HG02588 (cell line): ENCODE results near the gene LGALS3BP.
"Not testable (repeated sequence)": the region's sequence is repeated elsewhere in the genome, so short reads cannot be mapped to it uniquely, and the experiment has no call there.

Experiments used
- ATAC-seq: cut with Tn5 transposase; IDR thresholded peaks from one replicate; pipeline ENCODE4 v1.9.1; 2021; ENCODE audit warnings: mild to moderate bottlenecking, moderate library complexity; ENCODE audit not compliant: unreplicated experiment

Gene LGALS3BP, protein sequence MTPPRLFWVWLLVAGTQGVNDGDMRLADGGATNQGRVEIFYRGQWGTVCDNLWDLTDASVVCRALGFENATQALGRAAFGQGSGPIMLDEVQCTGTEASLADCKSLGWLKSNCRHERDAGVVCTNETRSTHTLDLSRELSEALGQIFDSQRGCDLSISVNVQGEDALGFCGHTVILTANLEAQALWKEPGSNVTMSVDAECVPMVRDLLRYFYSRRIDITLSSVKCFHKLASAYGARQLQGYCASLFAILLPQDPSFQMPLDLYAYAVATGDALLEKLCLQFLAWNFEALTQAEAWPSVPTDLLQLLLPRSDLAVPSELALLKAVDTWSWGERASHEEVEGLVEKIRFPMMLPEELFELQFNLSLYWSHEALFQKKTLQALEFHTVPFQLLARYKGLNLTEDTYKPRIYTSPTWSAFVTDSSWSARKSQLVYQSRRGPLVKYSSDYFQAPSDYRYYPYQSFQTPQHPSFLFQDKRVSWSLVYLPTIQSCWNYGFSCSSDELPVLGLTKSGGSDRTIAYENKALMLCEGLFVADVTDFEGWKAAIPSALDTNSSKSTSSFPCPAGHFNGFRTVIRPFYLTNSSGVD

DNA sequence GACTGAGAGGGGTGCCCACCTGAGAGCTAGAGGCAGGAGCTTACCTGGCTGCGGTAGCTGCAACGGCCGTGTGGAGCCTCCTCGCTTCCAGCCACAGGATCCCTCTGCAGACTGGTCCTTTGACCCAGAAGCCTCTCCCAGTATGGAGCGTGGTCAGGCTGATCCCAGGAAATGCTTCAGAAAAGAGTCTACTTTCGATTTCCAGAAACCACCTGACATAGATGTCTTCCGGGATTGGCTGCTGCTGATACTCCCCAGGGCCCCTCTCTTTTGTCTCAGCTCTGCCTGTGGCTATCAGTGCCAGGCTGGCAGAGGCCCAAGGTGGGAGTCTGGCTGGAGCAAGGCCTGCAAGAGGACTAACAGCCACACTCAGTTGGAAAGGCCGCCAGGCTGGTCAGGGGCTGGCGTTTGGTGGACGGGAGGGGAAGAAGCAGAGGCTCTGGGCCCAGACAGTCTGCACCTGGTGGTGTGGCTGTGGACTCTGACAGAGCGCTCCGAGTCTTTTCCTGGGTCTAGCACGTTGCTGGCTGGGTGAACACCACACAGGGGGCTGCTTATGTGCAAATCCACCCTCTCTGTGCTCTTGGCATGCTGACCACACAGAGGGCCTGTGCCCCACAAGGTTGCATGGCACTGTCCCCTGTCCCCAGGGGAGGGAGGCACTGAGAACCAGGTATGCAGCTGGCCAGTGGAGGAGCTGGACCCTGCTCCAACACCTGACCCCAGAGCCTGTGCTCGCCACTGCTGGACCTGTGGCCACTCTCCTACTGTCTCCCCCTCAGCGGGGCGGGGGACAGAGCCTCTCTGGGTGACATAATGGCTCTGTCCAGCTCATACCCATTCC, at the start of gene LGALS3BP:
Gene LGALS3BP, minus strand, starts transcription at position 144 of the 844 bp plus-strand sequence. CDS start 2,732 bp downstream, outside the sequence.
- ATAC-seq, result no peak

DNA sequence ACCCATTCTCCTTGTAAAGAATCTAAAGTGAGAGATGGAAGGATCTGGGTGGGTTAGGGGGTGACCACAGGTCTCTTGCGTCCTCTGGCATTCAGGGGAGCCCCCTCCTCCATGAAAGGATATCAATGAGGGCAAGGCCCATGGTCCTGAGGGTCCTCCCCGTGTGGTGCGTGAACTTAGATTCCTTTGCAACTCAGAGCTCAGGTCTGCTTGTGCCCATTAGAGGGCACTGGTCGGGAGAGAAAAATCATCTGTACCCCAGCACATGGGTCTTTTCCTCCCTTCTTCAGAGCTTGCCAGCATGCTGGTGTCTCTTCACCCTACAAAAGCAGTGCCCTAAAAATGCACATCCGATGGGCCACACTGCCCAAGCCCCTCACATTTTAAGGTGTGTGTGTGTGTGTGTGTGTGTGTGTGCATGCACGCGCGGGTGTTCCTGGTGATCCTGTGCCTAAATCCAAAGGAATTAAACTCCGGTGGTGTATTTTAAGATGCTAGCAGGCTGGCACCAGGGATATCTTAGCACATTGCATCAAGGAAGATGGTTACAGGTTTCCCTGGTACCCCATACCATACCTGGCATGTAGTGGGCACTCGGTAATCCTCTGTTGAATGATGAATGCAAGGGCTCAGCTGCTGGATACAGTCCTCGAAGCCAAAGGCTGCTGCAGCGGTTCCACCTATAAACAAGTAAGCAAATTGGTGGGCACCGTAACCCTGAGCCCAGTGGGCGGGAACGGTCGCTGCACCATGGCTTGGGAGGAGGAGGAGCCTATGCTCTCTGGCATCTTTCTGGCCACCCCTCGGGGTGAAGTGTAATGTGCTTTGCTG, 49.0 kb upstream of the LGALS3BP start:
- ATAC-seq, result no peak

DNA sequence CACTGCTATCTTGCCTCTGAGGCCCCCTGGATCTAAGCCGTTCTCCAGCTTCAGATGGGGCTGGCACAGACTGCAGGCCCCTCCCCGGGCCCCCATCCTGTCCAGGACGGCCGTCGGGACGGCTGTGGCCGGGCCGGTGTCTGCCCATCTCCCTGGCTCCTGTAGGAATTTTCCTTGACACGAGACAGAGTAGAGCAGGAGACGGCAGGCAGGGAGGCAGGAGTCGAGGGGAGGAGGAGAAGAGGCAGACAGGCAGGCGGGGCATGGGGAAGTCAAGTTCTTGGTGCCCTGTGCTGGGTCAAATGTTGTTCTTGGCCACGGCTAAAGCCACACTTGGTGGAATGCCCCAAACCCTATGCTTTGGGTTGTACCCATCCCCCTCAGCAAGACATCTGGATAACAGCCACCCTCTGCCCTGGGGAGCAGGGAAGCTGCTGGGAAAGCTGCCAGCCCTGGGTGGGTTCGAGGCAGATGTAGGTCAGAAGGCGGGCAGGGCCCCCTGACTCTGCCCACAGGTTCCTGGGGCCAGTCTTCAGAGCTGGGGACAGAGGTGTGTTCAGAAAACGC, 48.3 kb upstream of the LGALS3BP start:
- no peak for ATAC-seq

DNA sequence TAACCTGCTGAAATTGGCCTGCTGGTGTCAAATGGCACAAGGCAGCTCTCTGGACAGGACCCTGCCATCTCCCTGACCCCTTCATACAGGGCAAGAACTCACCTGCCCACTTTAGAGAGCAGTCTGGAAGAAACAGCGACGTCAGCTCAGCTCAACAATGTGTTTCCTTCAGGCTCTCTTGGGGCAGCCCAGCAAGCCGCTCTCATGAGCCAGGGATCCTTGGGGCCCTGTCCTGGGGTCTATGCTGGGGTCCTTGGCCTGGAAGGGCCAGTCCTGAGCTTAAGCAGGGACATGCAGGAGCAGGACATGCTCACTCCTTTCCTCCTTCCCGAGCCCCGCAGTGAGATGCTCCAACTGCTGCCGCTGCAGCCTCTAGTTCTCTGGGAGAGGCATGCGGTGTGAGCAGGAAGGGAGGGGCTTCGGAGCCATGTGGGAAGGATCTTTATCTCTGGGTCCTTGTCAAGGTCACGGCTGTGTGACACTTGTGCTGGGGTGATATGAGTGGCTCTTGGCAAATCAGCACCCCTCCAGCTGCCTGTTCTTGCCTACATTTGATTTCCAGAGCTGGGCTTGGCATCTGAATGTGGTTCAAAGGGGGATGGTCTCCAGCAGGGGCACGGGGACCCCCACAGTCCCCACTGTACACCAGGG, 47.7 kb upstream of the LGALS3BP start:
- no peak for ATAC-seq

DNA sequence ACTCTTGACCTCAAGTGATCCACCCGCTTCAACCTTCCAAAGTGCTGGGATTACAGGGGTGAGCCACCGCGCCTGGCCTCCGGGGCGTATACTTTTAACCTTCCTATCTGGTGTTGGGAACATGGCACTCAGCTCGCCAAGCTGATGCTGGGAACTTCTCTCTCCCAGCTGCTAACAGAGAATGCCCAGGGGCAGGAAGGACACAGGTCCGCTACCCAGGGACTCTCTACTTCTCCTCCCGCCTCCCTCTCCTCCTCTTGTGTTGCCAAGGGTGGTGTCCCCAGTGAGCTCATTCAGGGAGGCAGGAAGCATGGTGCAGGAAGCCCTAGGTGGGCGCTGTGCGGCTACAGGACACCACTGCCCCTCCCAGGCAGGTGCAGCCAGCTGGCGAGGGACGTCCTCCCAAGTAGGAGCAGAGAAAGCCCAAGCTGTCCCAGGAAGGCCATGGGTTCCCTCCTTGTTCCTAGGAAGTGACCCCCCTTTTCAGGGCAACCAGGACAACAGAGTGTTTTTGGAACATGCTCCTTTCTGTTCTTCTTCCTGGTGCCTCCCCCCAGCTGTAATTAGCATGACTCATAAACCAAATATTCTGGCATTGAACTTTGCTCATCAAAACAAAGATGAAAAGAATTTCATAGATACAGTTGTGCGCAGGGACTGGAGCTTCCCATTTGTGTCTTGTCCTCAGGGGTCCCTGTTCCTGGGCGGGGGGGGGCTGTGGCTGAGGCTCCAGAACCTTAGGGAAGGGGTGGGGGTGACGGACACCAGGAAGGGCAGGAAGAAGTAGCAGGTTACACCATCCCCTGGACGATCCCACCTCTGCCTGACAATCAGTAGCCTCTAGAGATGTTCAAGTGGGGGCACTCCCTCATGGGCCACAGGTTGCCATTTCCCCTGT, 46.9 kb upstream of the LGALS3BP start:
- ATAC-seq, result no peak

DNA sequence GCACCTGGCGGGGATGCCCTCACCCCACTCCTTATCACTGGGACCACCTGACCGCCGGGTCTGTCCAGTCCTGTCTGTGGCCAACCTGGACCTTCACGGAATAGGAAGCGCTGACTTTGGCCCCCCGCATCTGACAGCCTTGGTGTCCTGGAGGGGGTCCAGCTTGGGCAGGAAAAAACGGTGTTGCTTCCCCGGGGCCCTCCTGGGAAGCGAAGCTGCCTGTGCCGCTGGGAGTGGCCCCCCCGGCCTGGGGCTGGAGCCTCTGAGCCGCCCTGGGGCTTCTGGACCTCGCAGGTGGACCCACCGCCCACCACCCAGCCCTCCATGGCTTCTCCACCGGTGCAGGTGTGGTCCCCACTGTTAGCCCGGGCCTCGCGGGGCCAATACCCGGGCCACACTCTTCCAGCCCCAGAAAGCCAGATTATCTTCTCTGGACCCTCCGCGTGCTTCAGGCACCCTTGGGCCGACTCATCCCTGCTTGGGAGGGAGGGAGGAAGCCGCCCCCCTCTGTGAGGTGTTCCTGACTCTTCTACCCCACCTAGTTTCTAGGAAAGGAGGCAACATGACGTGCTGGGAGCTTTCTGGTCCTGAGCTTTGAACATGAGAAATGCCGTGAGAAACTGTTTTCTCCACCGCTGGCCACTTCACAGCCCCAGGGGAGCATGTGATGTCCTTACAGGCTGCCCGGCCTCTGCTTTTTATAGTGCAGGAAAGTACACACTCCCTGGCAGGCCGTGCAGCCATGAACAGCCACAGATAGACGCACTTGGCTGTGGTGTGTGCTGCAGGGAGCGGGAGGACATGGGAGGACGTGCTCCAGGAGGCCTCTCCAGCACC, 45.4 kb upstream of the LGALS3BP start:
- no peak for ATAC-seq

DNA sequence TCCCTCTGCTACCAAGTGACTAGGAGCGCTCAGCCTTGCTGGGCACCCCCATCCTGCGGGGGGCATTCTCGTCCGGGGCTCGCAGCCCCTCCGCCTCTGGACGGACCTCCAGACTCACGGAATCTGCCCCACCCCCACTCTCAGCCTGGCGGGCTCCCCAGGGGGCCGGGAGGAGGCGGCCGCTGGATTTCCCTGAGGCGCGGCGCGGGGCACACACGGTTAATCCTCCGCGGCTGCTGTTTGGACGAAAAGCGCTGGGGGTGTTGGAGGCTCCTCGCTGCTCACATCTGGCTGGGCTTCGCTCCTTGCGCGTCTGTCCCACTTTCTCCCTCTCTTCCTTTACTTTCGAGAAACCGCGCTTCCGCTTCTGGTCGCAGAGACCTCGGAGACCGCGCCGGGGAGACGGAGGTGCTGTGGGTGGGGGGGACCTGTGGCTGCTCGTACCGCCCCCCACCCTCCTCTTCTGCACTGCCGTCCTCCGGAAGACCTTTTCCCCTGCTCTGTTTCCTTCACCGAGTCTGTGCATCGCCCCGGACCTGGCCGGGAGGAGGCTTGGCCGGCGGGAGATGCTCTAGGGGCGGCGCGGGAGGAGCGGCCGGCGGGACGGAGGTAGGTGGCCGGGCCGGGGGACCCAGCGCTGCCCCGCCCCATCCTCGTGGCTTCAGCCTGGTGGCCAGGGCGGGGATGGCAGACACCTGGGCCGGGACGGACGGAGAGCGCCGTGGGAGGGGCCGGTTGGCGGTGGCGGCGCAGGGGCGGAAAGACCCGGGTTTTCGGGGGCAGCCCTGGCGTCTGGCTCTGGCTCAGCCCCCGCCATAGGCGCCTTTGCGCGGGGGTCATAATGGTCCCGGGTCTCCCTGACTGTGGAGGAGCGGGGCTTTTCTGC, 44.4 kb upstream of the LGALS3BP start, which contains the start of gene C1QTNF1:
Gene C1QTNF1, plus strand, starts transcription at position 284 of the 886 bp plus-strand sequence. CDS start 19,800 bp downstream, outside the sequence.
- ATAC-seq, result no peak

DNA sequence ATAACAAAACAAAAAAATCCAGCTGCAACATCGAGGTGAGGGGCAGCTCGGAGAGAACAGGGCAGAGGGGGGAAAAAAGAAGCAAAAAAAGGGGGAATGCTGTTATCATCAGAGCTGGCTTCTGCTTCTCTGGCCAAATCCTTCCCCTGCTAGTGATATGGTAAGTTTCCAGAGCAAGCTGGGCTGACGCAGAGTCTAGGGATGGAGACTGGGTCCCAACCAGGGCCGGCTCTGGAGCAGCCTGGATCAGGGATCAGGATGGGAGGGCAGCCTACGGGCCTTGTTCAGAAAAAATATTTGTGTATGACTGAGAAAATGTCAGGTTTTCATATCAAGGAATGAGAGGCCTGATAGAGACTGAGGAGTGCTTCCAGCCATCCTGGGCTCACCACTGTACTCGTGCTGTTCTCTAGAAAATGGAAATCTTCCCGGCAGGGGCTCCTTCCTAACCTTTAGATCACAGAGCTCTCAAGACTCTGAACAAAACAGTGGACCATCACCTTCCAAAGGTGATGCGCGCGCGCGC, 43.5 kb upstream of the LGALS3BP start:
- ATAC-seq, result no peak

DNA sequence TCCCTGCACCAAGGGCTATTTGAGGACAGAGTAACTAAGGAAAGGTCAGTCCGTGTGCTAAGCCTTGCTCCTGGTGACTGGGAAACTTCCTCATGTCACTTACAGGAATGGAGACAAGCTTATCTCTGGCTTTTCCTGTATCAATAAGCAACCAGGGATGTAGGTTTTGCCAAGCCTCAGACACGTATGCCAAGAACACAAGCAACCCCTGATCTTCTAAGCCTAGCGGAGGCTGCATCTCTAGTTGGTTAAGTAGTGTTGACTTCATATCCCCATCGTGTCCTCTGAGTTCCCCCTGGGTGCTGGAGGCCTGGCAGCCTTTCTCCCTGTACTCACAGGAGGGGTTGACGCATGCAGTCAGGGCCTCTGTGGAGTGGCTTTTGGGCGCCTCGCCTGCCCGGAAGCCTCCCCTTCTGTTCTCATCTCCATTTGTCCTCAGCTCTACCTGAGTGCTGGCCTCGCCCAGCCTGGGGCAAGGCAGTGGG, 42.8 kb upstream of the LGALS3BP start:
- ATAC-seq, result no peak

DNA sequence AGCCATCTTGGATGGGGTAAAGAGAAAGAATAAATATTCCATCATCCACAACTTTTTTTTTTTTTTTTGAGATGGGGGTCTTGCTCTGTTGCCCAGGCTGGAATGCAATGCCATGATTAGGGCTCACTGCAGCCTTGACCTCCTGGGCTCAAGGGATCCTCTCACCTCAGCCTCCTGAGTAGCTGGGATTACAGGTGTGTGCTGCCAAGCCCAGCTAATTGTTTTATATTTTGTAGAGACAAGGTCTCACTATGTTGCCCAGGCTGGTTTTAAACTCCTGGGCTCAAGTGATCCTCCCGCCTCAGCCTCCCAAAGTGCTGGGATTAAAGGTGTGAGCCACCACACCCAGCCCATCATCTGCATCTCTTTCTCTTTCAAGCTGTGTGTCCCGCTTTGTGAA, 42.2 kb upstream of the LGALS3BP start:
- not testable (repeated sequence) for ATAC-seq

DNA sequence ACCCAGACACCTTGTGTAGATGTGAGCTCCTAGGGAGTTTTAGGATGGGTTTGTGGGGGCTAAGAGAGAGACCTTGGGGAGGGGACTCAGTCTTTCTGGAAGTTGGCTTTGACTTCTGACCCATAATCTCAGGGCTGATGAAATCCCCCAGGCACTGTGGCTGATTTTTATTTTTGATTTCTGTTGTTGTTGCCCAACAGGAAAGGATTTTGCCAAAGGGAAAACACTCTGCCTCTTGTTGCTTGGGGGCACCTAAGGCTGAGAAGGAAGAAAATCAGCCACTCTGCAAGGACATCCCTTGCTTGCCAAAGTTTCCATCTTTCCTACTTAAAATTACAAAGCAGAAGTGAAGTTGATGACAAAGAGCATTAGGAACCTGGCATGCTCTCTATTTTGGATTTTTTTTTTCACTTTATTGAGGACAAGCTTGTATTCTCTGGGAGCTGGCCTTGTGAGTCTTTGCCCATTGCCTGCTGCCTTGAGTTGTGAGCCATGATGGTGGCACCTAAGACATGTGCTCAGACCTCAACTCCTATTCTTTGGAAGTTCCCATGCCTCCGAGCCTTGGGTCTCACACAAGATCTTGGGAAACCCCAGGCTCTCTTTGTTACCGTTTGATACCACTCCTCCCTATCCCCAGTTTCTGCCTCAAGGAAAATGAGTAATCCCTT, 41.0 kb upstream of the LGALS3BP start:
- no peak for ATAC-seq

DNA sequence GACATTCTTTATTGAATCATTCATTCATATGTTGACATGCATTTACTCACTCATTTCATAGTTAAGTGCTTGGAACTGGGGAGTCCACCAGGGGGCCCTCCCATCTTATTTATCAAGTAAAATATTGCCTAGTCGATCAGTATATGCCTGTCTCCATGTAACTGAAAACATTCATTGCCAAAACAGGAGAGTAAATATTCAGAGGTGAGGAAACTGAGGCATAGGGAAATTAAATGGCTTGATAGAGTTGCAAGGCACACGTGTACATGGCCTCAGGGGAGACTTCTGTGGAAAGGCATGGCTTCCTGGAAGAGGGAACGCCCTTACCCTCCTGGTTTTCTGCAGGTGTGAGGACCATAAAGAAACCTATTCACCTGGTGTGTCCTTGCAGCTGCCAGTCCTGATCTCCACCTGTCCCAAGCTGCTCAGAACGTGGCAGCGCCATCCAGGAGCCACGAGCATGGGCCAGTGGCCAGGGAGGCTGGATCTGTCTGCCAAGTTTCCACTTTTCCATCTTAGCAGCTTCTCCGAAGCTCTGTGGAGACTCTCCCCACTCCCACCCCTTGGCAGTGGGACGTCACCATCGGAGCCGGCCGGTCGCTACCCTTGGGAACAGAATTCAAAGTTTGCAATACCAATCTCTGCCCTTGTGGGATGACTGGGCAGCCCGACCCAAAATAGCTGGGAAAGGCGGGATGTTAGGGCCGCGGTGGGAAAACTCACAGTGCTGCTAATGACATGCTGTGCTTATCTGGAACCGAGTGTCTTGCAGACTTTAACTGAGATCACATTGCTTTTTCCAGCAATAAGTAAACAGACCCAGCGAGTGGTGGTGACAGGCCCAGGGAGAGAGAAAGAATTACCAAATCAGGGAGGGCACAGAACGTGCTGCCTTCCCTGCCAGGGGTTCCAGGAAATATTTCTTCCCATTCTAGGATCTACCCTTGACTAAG, 40.2 kb upstream of the LGALS3BP start:
- no peak for ATAC-seq

DNA sequence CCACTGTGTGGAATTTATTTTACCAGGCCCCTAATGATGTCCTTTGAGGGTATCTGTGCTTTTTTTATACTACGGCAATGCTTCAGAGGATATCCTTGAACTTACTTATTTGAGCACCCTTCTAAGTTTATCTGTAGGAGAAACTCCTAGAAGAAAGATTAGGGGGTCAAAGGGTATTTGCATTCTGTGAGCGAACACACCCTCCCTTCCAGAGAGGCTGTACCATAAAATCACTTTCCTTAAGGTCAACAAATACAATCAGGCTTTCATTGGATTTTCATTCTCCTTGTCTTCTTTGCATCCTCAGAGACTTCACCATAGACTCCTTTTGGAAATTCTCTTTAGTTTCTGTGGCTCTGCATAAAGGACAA, 39.5 kb upstream of the LGALS3BP start:
- no peak for ATAC-seq

DNA sequence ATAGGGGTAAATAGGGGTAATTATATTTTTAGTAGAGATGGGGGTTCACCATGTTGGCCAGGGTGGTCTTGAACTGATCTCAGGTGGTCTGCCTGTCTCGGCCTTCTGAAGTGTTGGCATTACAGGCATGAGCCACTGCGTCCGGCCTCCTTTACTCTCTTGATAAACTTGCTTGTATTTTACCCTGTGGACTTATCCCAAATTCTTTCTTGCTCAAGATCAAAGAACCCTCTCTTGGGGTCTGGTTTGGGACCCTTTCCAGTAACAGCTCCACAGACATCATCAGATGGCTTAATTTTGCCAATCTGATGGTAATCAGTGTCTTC, 38.6 kb upstream of the LGALS3BP start:
- no peak for ATAC-seq
